ENCODE data around the gene SNAI1. TPM values are rescaled to one million over a fixed set of nuclear protein-coding genes. Genes with fewer than 3 reads are reported as not detected.

Gene SNAI1
- total and polyA plus RNA-seq, 2 of the 4 experiments (the other 2 are of a cell fraction): 0.54 to 13.7 TPM

DNA sequence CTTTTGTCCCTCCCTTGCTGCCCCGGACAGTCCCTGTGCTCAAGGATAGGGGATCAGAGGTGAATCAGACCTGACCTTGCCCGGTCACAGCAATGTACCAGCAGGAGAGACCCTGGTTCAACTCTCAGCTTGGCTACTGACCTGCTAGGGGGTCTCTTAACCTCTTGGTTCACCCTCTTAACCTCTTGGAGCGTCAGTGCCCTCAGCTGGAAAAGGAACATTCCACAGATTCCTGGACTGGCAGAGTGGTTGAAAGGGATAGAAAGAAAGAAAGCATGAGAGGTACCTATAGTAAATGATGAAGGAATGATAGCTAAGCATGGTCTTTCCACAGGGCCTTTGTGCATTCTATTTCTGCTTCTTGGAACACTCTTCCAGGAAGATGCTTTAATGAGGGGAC lies 25.2 kb downstream of the SNAI1 start:
- Histone ChIP-seq H4K91ac (ENCODE audit: insufficient read depth, low read depth, low read length) (no peak overlapping the region), H2AFZ (replicated peaks; ENCODE audit: low read length, poor library complexity) (no peak overlapping the region), H3K9ac (ENCODE audit: low read depth, low read length) (no peak overlapping the region), H4K20me1 (ENCODE audit: insufficient read depth, low read length) (no peaks in the 10 kb centered on the region), H2BK120ac (ENCODE audit: low read depth, low read length) (no peak overlapping the region), H3K79me1 (ENCODE audit: low read depth in 1 of 2, low read length in 2 of 2) (no peaks in the 10 kb centered on the region), H2AK9ac (replicated peaks; ENCODE audit: low read depth, low read length, poor library complexity) (no peak overlapping the region), H3K56ac (ENCODE audit: extremely low read depth, insufficient read depth, low read length) (no peak overlapping the region), H3K4me2 (ENCODE audit: low read depth, low read length) (no peak overlapping the region), H3K9me3 (ENCODE audit: control insufficient read depth, insufficient read depth, low read length) (no peaks in the 10 kb centered on the region), H3K9me1 (ENCODE audit: insufficient read depth, low read length) (peaks cover 3% of the 10 kb centered on the region; the same call in 1 of the 2 replicates), H4K5ac (ENCODE audit: low read depth, low read length) (no peak overlapping the region), H3K14ac (replicated peaks; ENCODE audit: low read depth, low read length) (no peak overlapping the region), H3K4me3 (ENCODE audit: insufficient read depth, low read depth, low read length) (no peak overlapping the region), H3K18ac (ENCODE audit: low read depth, low read length) (no peak overlapping the region), H2BK20ac (ENCODE audit: low read depth, low read length) (no peak overlapping the region), H4K8ac (ENCODE audit: low read depth in 2 of 2, low read length in 2 of 2) (no peak overlapping the region), H3K36me3 (ENCODE audit: control insufficient read depth, insufficient read depth, low read length) (no peaks in the 10 kb centered on the region), H2AK5ac (ENCODE audit: low read depth, low read length) (no peak overlapping the region), H3K4ac (ENCODE audit: low read depth, low read length) (no peak overlapping the region), H3K27ac (ENCODE audit: insufficient read depth, low read length) (no peak overlapping the region), H2BK15ac (ENCODE audit: low read depth, low read length) (no peak overlapping the region), H3K4me1 (ENCODE audit: control insufficient read depth, insufficient read depth, low read length) (no peaks in the 10 kb centered on the region), H3K27me3 (ENCODE audit: control insufficient read depth, insufficient read depth, low read length) (no peaks in the 10 kb centered on the region; the same call in 1 of the 2 replicates), H2BK5ac (ENCODE audit: low read depth, low read length, poor library complexity, severe bottlenecking) (no peak overlapping the region), H3K23ac (ENCODE audit: low read depth, low read length) (no peak overlapping the region)
- intact Hi-C loops (cut with micrococcal nuclease): no loop called here
- CTCF ChIA-PET: no interaction called here
- WGBS, 2 experiments (ENCODE audit: extremely low coverage in 2 of 2, insufficient read length in 1 of 2): no CpG with 5 or more reads among the region's 3 CpGs
- ATAC-seq (ENCODE audit: low read depth): no peak
- dilution Hi-C loops (cut with HindIII; ENCODE audit: low sequenced_read_pairs, unreplicated experiment): no loop called here
- POLR2A ChIA-PET (ENCODE audit: unreplicated experiment): interaction anchor here (1.1 kb wide), 1 partner anchor 22 kb away, joined by 3 read pairs; no protein-coding TSS in a partner anchor
- in situ Hi-C loops (cut with MboI; ENCODE audit: low sequenced_read_pairs): no loop called here
- TF ChIP-seq CHD1 (IDR thresholded peaks at IDR 0.05; ENCODE audit: low read depth, low read length) (no peak), SMC3 (IDR thresholded peaks at IDR 0.05; ENCODE audit: low read depth, low read length) (no peak), NFE2L2 (IDR thresholded peaks at IDR 0.05; ENCODE audit: low read depth, low read length) (no peak), RCOR1 (IDR thresholded peaks at IDR 0.05; ENCODE audit: insufficient replicate concordance, low read length) (no peak), FOS (IDR thresholded peaks at IDR 0.05; ENCODE audit: low read depth, low read length) (no peak), MAFK (IDR thresholded peaks at IDR 0.05; ENCODE audit: low read depth, low read length) (no peak), MXI1 (IDR thresholded peaks at IDR 0.05; ENCODE audit: borderline replicate concordance, low read depth, low read length) (no peak), MAZ (IDR thresholded peaks at IDR 0.05; ENCODE audit: borderline replicate concordance, low read depth, low read length) (no peak), USF2 (IDR thresholded peaks at IDR 0.05; ENCODE audit: low read depth, low read length) (no peak), POLR2A (IDR thresholded peaks at IDR 0.05; ENCODE audit: low read depth, low read length) (no peak), RAD21 (IDR thresholded peaks at IDR 0.05; ENCODE audit: low read length) (no peak), RFX5 (IDR thresholded peaks at IDR 0.05; ENCODE audit: low read depth, low read length) (no peak), BHLHE40 (IDR thresholded peaks at IDR 0.05; ENCODE audit: low read depth, low read length) (no peak), CEBPB (IDR thresholded peaks at IDR 0.05; ENCODE audit: low read depth, low read length) (no peak)
- TF ChIP-seq, protein P1, sequence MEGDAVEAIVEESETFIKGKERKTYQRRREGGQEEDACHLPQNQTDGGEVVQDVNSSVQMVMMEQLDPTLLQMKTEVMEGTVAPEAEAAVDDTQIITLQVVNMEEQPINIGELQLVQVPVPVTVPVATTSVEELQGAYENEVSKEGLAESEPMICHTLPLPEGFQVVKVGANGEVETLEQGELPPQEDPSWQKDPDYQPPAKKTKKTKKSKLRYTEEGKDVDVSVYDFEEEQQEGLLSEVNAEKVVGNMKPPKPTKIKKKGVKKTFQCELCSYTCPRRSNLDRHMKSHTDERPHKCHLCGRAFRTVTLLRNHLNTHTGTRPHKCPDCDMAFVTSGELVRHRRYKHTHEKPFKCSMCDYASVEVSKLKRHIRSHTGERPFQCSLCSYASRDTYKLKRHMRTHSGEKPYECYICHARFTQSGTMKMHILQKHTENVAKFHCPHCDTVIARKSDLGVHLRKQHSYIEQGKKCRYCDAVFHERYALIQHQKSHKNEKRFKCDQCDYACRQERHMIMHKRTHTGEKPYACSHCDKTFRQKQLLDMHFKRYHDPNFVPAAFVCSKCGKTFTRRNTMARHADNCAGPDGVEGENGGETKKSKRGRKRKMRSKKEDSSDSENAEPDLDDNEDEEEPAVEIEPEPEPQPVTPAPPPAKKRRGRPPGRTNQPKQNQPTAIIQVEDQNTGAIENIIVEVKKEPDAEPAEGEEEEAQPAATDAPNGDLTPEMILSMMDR (conservative IDR thresholded peaks at IDR 0.05; ENCODE audit: low read depth, low read length): no peak
- TF ChIP-seq, protein P2, sequence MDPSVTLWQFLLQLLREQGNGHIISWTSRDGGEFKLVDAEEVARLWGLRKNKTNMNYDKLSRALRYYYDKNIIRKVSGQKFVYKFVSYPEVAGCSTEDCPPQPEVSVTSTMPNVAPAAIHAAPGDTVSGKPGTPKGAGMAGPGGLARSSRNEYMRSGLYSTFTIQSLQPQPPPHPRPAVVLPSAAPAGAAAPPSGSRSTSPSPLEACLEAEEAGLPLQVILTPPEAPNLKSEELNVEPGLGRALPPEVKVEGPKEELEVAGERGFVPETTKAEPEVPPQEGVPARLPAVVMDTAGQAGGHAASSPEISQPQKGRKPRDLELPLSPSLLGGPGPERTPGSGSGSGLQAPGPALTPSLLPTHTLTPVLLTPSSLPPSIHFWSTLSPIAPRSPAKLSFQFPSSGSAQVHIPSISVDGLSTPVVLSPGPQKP (IDR thresholded peaks at IDR 0.05; ENCODE audit: borderline replicate concordance, low read depth, low read length): no peak
- no TSS peak for BruUV-seq (replicated peaks)
- DNase-seq: no peak

All from IMR-90 (cell line).